ENCODE measurements around the gene ZNRF2.

- no peak for TF ChIP-seq ZNF384 (IDR thresholded peaks at IDR 0.05)
- TF ChIP-seq HDGF (IDR thresholded peaks at IDR 0.05; ENCODE audit: borderline replicate concordance) = no peak
- TF ChIP-seq SUZ12 (IDR thresholded peaks at IDR 0.05) = no peak
- no peak for TF ChIP-seq PKNOX1 (IDR thresholded peaks at IDR 0.05)
Measured at GRCh38 chr7:30365621-30366020, 81.2 kb downstream of the ZNRF2 start.
